Measurements from ENCODE around the gene CATSPERB. TPM values are rescaled to one million over a fixed set of nuclear protein-coding genes. Genes with fewer than 3 reads are reported as not detected.

Gene CATSPERB
- total RNA-seq, 1 experiment from 2014 or later: 2.1 TPM

DNA sequence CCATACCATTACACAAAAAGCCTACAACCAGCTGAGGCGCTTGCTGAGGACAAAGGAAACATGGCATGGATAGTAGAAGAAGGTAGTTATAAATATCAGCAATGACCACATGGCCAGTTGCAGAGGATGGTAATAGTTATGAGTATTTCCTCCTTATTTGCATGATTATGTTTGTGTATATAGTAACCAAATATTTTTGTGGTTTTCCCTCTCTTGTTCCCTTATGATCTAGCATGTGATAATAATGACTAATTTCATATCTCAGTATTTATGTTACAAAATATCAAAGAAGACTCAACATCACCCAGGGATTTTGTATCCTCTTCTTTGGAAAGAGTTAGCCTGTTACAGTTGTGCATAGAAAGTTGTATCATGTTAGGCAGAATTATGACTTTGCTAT lies 13.5 kb upstream of the CATSPERB start:
- Mint-ChIP-seq H3K4me1 (ENCODE audit: low read depth, unreplicated experiment) (no peaks in the 10 kb centered on the region), H3K36me3 (ENCODE audit: insufficient read depth, unreplicated experiment) (no peaks in the 10 kb centered on the region), H3K4me3 (ENCODE audit: unreplicated experiment) (no peak overlapping the region), H3K27me3 (ENCODE audit: insufficient read depth, unreplicated experiment) (no peaks in the 10 kb centered on the region), H3K27ac (ENCODE audit: unreplicated experiment) (no peak overlapping the region), H3K9me3 (ENCODE audit: unreplicated experiment) (no peaks in the 10 kb centered on the region)
- BruUV-seq (replicated peaks): no TSS peak
- intact Hi-C loops (cut with micrococcal nuclease; ENCODE audit: unreplicated experiment): no loop called here
- TF ChIP-seq, protein P1, sequence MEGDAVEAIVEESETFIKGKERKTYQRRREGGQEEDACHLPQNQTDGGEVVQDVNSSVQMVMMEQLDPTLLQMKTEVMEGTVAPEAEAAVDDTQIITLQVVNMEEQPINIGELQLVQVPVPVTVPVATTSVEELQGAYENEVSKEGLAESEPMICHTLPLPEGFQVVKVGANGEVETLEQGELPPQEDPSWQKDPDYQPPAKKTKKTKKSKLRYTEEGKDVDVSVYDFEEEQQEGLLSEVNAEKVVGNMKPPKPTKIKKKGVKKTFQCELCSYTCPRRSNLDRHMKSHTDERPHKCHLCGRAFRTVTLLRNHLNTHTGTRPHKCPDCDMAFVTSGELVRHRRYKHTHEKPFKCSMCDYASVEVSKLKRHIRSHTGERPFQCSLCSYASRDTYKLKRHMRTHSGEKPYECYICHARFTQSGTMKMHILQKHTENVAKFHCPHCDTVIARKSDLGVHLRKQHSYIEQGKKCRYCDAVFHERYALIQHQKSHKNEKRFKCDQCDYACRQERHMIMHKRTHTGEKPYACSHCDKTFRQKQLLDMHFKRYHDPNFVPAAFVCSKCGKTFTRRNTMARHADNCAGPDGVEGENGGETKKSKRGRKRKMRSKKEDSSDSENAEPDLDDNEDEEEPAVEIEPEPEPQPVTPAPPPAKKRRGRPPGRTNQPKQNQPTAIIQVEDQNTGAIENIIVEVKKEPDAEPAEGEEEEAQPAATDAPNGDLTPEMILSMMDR (IDR thresholded peaks at IDR 0.05; ENCODE audit: insufficient read depth in 1 of 2, low read depth in 1 of 2, low read length in 1 of 2, severe bottlenecking in 1 of 2, unreplicated experiment in 1 of 2): no peak
- H3K4me1 ChIP-seq: peaks cover 11% of the 10 kb centered on the region; the same call in 1 of the 2 replicates
- H3K36me3 ChIP-seq (ENCODE audit: control insufficient read depth, insufficient read depth, low read length): no peaks in the 10 kb centered on the region
- no peaks in the 10 kb centered on the region for H3K27me3 ChIP-seq (replicated peaks; ENCODE audit: control insufficient read depth, insufficient read depth, low read length)
- no peaks in the 10 kb centered on the region for H3K9me3 ChIP-seq
- no peak for DNase-seq
- H3K4me3 ChIP-seq (ENCODE audit: low read depth, low read length): no peak overlapping the region
- CTCF ChIA-PET: no interaction called here
- POLR2A ChIA-PET: no interaction called here

DNA sequence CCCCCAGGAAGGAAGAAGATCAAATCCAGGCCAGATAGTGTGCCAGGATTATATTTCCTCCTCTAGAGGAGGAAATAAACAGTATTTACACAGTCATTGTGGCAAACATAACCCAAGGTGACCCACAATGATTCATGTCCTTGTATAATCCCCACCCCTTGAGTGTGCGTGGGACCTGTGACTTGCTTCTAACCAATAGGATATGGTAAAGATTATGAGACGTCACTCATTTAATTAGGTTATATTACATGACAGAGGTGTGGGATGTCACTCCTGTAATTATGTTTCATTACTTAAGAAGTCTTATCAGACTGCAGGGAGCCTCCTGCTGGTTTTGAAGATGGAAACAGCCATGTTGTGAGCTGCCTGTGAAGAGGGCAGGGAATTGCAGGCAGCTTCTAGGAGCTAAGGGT lies 12.2 kb upstream of the CATSPERB start:
- TF ChIP-seq, protein P1 (IDR thresholded peaks at IDR 0.05; ENCODE audit: insufficient read depth in 1 of 2, low read depth in 1 of 2, low read length in 1 of 2, severe bottlenecking in 1 of 2, unreplicated experiment in 1 of 2): no peak
- Histone ChIP-seq H3K4me1 (peaks cover 11% of the 10 kb centered on the region; the same call in 1 of the 2 replicates), H3K4me3 (ENCODE audit: low read depth, low read length) (no peak overlapping the region), H3K27me3 (replicated peaks; ENCODE audit: control insufficient read depth, insufficient read depth, low read length) (no peaks in the 10 kb centered on the region), H3K9me3 (no peaks in the 10 kb centered on the region), H3K36me3 (ENCODE audit: control insufficient read depth, insufficient read depth, low read length) (no peaks in the 10 kb centered on the region)
- Mint-ChIP-seq H3K4me3 (ENCODE audit: unreplicated experiment) (no peak overlapping the region), H3K36me3 (ENCODE audit: insufficient read depth, unreplicated experiment) (no peaks in the 10 kb centered on the region), H3K4me1 (ENCODE audit: low read depth, unreplicated experiment) (no peaks in the 10 kb centered on the region), H3K27me3 (ENCODE audit: insufficient read depth, unreplicated experiment) (no peaks in the 10 kb centered on the region), H3K27ac (ENCODE audit: unreplicated experiment) (no peak overlapping the region), H3K9me3 (ENCODE audit: unreplicated experiment) (no peaks in the 10 kb centered on the region)
- ChIA-PET POLR2A (no interaction called here), CTCF (no interaction called here)
- intact Hi-C loops (cut with micrococcal nuclease; ENCODE audit: unreplicated experiment): no loop called here
- no TSS peak for BruUV-seq (replicated peaks)
- DNase-seq: no peak

DNA sequence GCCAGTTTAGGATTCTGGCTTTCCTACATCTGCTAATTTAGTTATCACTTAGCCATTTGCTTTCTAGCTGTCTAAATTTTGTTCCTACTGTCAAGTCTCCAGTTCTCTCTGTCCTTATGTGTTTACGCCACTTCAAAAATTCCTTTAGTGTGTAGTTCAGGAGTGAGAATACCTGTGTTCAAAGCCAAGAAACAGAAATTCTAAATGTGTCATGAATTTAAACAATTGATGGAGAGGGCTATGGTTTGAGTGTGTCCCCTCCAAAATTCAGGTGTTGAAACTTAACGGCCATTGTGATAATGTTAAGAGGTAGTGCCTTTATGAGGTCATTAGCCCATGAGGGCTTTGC lies 11.4 kb upstream of the CATSPERB start:
- Histone ChIP-seq H3K9me3 (no peaks in the 10 kb centered on the region), H3K4me1 (peaks cover 11% of the 10 kb centered on the region; the same call in 1 of the 2 replicates), H3K27me3 (replicated peaks; ENCODE audit: control insufficient read depth, insufficient read depth, low read length) (no peaks in the 10 kb centered on the region), H3K36me3 (ENCODE audit: control insufficient read depth, insufficient read depth, low read length) (no peaks in the 10 kb centered on the region), H3K4me3 (ENCODE audit: low read depth, low read length) (no peak overlapping the region)
- intact Hi-C loops (cut with micrococcal nuclease; ENCODE audit: unreplicated experiment): no loop called here
- no peak for DNase-seq
- Mint-ChIP-seq H3K27ac (ENCODE audit: unreplicated experiment) (no peak overlapping the region), H3K4me3 (ENCODE audit: unreplicated experiment) (no peak overlapping the region), H3K9me3 (ENCODE audit: unreplicated experiment) (no peaks in the 10 kb centered on the region), H3K36me3 (ENCODE audit: insufficient read depth, unreplicated experiment) (no peaks in the 10 kb centered on the region), H3K4me1 (ENCODE audit: low read depth, unreplicated experiment) (no peaks in the 10 kb centered on the region), H3K27me3 (ENCODE audit: insufficient read depth, unreplicated experiment) (no peaks in the 10 kb centered on the region)
- ChIA-PET POLR2A (no interaction called here), CTCF (no interaction called here)
- TF ChIP-seq, protein P1 (IDR thresholded peaks at IDR 0.05; ENCODE audit: insufficient read depth in 1 of 2, low read depth in 1 of 2, low read length in 1 of 2, severe bottlenecking in 1 of 2, unreplicated experiment in 1 of 2): no peak
- no TSS peak for BruUV-seq (replicated peaks)

Data from Caco-2 (cell line).